Measurements from ENCODE around the gene NTRK3.

DNA sequence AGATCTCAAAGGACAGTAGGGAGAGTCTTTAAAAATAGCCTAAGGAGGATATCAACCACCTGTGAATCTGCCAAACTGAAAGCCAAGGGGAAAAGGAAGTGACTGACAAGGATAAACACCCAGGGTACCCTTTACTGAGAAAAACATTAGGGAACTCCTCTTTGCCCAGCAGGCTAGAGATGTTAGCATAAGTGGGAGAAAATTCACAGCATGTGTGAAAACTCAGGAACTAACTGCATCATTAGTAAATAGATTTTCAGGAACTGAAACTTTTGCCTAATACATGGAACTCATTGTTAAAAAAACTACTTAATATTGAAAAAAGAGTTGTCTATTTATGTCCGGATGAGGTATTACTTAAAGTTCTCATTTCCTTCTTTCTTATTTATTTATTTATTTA, 375.5 kb downstream of the NTRK3 start:
- TF ChIP-seq, protein P1, sequence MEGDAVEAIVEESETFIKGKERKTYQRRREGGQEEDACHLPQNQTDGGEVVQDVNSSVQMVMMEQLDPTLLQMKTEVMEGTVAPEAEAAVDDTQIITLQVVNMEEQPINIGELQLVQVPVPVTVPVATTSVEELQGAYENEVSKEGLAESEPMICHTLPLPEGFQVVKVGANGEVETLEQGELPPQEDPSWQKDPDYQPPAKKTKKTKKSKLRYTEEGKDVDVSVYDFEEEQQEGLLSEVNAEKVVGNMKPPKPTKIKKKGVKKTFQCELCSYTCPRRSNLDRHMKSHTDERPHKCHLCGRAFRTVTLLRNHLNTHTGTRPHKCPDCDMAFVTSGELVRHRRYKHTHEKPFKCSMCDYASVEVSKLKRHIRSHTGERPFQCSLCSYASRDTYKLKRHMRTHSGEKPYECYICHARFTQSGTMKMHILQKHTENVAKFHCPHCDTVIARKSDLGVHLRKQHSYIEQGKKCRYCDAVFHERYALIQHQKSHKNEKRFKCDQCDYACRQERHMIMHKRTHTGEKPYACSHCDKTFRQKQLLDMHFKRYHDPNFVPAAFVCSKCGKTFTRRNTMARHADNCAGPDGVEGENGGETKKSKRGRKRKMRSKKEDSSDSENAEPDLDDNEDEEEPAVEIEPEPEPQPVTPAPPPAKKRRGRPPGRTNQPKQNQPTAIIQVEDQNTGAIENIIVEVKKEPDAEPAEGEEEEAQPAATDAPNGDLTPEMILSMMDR (IDR thresholded peaks at IDR 0.05), result no peak
- no peak for TF ChIP-seq POLR2A (IDR thresholded peaks at IDR 0.05)
